GM18505 (cell line): ENCODE measurements around the gene SLC6A1.

ENCODE experiments used
- ATAC-seq: cut with Tn5 transposase; IDR thresholded peaks from one replicate; pipeline ENCODE4 v1.9.1; 2021; ENCODE audit not compliant: unreplicated experiment
- POLR2A ChIP-seq: IDR thresholded peaks from 4 replicates; pipeline ENCODE4 v1.6.1; 2011; ENCODE audit warnings: borderline replicate concordance; ENCODE audit not compliant: insufficient read depth, insufficient read length; ENCODE audit errors: extremely low read depth

The SLC6A1 gene

DNA sequence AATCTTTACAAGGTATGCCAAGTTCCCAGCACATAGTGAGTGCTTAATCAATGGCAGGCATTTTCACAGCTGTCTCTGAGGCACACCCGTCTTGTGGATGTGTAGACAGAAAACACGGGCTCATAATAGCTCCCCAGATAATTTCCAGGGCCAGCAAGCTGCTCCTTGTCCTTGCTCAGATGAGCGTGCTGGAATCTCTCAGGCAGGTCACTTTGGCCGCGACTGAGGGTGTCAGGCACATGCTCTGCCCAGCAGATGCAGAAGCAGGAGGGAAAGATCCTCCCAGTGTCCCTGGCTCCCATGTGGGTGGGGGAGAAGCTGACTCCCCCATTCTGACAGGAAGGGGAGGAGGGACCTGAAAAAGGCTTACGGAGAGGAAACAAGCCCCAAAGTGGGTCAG, 35.6 kb upstream of the SLC6A1 start:
- no peak for ATAC-seq

GRCh38 chr3:10957976-10958749, 34.4 kb upstream of the SLC6A1 start:
- TF ChIP-seq POLR2A = no peak
- no peak for ATAC-seq

More for the DNA sequence above, 35.6 kb upstream of the SLC6A1 start:
- no peak for TF ChIP-seq POLR2A

DNA sequence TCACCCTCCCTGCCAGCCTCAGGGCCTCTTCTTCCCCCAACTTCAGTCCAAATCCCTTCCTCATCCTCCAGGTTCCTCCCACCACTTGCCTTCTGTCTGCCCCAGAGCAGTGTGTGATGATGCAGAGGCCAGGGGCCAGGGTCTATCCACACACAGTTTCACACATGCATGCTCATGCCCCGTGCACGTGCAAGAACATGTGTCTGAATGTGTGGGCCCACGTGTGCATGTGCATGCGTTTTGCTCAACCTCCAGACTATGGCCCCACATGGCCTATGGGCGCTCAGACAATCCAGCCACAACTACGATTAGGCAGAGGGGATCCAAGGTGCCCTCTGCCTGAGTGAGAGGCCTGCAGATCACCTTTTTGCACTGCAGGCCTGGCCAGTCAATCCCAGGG, 32.3 kb upstream of the SLC6A1 start:
- TF ChIP-seq POLR2A = no peak
- ATAC-seq = no peak

GRCh38 chr3:10961921-10962320, 30.6 kb upstream of the SLC6A1 start:
- TF ChIP-seq POLR2A = no peak
- no peak for ATAC-seq

- ATAC-seq = no peak
- no peak for TF ChIP-seq POLR2A
Observed at GRCh38 chr3:10962481-10963036, 30.0 kb upstream of the SLC6A1 start.

- no peak for TF ChIP-seq POLR2A
- ATAC-seq = no peak
Observed at GRCh38 chr3:10964537-10965167, 27.9 kb upstream of the SLC6A1 start.

GRCh38 chr3:10968401-10968800, 24.1 kb upstream of the SLC6A1 start:
- no peak for ATAC-seq
- TF ChIP-seq POLR2A = no peak

GRCh38 chr3:10970306-10970960, 22.1 kb upstream of the SLC6A1 start:
- ATAC-seq = no peak
- TF ChIP-seq POLR2A = no peak

GRCh38 chr3:10972072-10972782, 20.3 kb upstream of the SLC6A1 start:
- no peak for ATAC-seq
- TF ChIP-seq POLR2A = no peak

DNA sequence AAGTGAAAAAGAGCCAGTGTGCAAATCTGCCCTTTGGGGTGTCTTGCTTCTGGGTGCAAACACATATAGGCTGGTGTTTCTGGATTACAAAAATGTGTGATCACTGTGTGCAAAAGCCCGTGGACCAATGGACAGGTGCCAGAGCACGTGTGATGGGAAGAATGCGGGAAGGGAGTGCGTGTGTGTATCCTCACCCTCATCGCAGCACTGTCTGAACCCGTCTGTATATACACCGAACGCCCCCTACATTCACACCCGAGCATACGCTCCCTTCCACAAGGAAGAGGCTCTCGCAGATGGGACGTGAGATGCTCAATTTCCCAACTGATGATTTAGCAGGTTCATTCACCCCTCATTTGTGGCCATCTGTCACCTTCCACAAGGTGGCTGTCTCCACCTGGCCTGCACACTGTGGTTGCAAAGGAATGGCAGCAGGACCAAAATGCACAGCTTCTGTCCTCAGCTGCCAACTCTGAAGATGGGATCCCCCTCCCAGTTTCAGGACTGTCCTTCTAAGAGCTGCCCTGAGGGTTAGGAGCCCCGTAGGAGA, 19.4 kb upstream of the SLC6A1 start:
- ATAC-seq = no peak
- no peak for TF ChIP-seq POLR2A

DNA sequence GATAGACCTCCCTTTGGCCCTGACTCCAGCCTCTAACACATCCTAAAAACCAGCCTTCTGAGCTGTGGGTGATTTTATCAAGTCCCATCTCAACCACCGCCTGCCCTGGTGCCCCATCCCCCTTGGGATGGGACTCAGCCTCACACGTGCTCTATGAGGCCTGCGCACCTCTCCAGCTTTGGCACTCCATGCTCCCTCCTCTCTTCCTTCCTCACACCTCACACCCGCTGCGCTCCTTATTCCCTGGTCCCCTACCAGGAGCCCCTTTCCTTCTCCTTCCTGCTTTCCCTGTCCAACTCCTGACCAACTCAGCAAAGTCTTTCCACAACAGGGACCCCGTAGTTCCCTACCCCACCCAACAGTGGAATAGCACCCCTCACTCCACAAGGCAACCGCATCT, 18.4 kb upstream of the SLC6A1 start:
- no peak for ATAC-seq
- no peak for TF ChIP-seq POLR2A

- ATAC-seq = no peak
- TF ChIP-seq POLR2A = no peak
Observed at GRCh38 chr3:10974746-10975375, 17.7 kb upstream of the SLC6A1 start.
